Bronchial epithelial cell (primary cell): ENCODE results near the gene NHSL1. TPM values are rescaled to one million over a fixed set of nuclear protein-coding genes. Genes with fewer than 3 reads are reported as not detected.
"Not testable (repeated sequence)": the region's sequence is repeated elsewhere in the genome, so short reads cannot be mapped to it uniquely, and the experiment has no call there.

ENCODE experiments used
- DNase-seq: peaks from one replicate; pipeline ENCODE4 v3.0.0-alpha.2; 2010; ENCODE audit warnings: low read depth
- FAIRE-seq: peaks from 2 replicates; lab custom pipeline; 2011; peaks lifted over from hg19 to GRCh38; lab: Jason Lieb, UNC
- H3K27me3 ChIP-seq: 2 replicates; pipeline ENCODE4 v1.5.1; 2011; ENCODE audit warnings: low read length; ENCODE audit not compliant: control insufficient read depth, insufficient read depth
- H3K36me3 ChIP-seq: 2 replicates; pipeline ENCODE4 v1.5.1; 2011; ENCODE audit warnings: low read length; ENCODE audit not compliant: control insufficient read depth, insufficient read depth
- H3K4me3 ChIP-seq: 2 replicates; pipeline ENCODE4 v1.5.1; 2011; ENCODE audit warnings: mild to moderate bottlenecking, low read depth, low read length, control low read depth
- CTCF ChIP-seq: IDR thresholded peaks from 2 replicates; pipeline ENCODE4 v1.5.1; 2011; ENCODE audit warnings: mild to moderate bottlenecking, moderate library complexity, low read length, control low read depth, inconsistent platforms; ENCODE audit not compliant: insufficient read depth, severe bottlenecking
- total RNA-seq: library from RNA; depleted of rRNA; stranded (reverse); fragments of >200 nt; gene quantifications from 2 replicates; pipeline ENCODE4 v1.2.1, GENCODE V29; 2014

The NHSL1 gene
- total RNA-seq, 1 donor from 2014 or later: 6.3 TPM

- no peak for FAIRE-seq
- DNase-seq: no peak
- TF ChIP-seq CTCF: no peak
- no peak overlapping the region for H3K4me3 ChIP-seq
- H3K36me3 ChIP-seq: peaks cover 25% of the 10 kb centered on the region
- H3K27me3 ChIP-seq: no peaks in the 10 kb centered on the region
Observed at GRCh38 chr6:138429761-138430160, 69.5 kb downstream of the NHSL1 start.

GRCh38 chr6:138428944-138429598, 70.2 kb downstream of the NHSL1 start:
- peak; percentile 56 for DNase-seq
- H3K27me3 ChIP-seq: no peaks in the 10 kb centered on the region
- H3K4me3 ChIP-seq: no peak overlapping the region
- H3K36me3 ChIP-seq: peaks cover 29% of the 10 kb centered on the region
- FAIRE-seq: no peak
- peak; percentile 38 for TF ChIP-seq CTCF

DNA sequence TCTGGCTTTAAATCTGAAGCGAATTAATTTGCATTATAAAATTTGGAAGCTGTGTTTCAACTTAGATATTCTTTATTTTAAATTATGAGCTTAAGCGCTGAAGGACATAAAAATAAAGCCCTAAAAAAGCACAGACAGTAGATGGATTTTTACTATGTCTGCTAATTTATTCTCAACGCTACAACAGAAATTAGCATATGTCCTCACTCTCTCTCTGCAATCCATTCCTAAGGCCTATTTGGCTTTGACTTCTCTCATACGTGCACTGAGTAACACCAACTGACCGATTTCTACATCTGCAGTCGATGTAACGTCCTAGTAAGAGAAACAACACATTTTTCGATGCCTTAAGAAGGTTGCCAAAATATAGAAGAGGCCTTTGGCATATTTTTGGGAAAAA, 71.6 kb downstream of the NHSL1 start:
- Histone ChIP-seq H3K36me3 (peaks cover 29% of the 10 kb centered on the region), H3K27me3 (no peaks in the 10 kb centered on the region), H3K4me3 (no peak overlapping the region)
- no peak for DNase-seq
- no peak for FAIRE-seq
- no peak for TF ChIP-seq CTCF

GRCh38 chr6:138426500-138427123, 72.7 kb downstream of the NHSL1 start:
- FAIRE-seq: peak; percentile 82
- H3K36me3 ChIP-seq: peaks cover 24% of the 10 kb centered on the region
- H3K4me3 ChIP-seq: no peak overlapping the region
- no peak for DNase-seq
- TF ChIP-seq CTCF: no peak
- H3K27me3 ChIP-seq: no peaks in the 10 kb centered on the region

- DNase-seq, H3K4me3 ChIP-seq, FAIRE-seq, H3K27me3 ChIP-seq: not testable (repeated sequence)
- H3K36me3 ChIP-seq: peaks cover 17% of the 10 kb centered on the region
Observed at GRCh38 chr6:138425256-138425655, 74.0 kb downstream of the NHSL1 start.

DNA sequence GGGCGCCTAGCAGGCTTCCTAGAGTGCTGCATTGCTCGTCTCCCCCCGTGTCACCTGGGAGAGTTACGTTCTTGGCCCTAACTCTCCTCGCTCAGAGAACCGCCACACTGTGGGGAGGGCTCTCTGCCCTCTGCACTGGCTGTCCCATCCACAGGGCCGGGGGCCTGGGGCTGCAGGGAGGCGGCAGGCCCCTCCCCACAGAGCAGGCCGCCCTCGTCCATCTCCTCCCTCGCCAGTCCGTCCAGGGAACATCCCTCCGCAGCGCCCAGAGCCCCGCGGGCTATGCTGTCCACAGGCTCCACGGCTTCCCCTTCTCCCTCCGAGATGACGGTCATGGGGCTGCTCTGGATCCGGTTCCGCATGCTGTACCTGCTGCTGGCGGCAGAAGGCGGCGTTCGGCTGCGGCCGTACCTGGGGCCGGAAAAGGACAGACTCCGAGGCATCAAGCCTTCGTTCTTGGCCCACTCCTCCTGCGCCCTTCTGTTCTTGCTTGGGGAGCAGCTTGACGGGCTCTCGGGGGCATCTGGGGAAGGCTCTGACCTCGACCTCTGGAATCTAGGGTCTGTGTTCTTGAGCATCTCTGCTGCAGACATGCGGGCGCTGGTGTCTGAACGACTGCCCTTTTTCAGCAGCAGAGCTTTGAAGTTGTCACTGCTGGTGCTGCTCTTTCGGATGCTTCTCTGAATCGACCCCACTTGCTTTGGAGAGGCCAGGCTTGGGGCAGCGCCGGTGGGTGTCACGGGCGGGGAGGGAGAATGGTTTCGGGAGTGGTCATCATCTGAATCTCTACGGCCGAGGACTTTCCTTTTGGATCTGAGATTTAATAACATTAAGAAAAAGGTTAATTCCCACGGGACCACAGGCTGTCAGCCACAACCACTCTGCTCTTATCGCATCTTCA, 75.0 kb downstream of the NHSL1 start:
- H3K36me3 ChIP-seq: peaks cover 10% of the 10 kb centered on the region
- no peak for TF ChIP-seq CTCF

More for the DNA sequence above, 75.0 kb downstream of the NHSL1 start:
- H3K27me3 ChIP-seq: no peaks in the 10 kb centered on the region
- no peak overlapping the region for H3K4me3 ChIP-seq
- no peak for DNase-seq
- FAIRE-seq: no peak
